ENCODE measurements around the gene MREG. TPM values are rescaled to one million over a fixed set of nuclear protein-coding genes. Genes with fewer than 3 reads are reported as not detected.

The MREG gene
- total and polyA plus RNA-seq, 2 experiments from 2014 or later: 1.3 to 1.6 TPM

DNA sequence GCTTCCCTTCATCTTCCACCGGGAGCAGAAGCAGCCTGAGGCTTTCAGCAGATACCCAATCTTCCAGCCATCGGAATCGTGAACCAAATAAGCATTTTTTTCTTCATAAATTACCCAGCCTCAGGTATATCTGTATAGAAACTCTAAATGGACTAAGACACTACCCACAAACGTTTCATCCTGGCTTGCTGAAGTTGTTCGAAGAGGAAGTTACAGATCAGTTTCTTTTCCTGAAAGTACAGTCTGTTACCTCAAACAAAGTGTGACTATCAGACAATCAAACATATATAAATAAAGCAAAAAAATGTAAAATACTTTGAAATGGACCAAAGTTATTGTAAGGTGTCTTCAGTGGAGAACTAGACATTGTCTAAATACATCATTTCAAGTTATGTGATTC, 97.9 kb downstream of the MREG start:
- no peak overlapping the region for H3K27ac ChIP-seq

DNA sequence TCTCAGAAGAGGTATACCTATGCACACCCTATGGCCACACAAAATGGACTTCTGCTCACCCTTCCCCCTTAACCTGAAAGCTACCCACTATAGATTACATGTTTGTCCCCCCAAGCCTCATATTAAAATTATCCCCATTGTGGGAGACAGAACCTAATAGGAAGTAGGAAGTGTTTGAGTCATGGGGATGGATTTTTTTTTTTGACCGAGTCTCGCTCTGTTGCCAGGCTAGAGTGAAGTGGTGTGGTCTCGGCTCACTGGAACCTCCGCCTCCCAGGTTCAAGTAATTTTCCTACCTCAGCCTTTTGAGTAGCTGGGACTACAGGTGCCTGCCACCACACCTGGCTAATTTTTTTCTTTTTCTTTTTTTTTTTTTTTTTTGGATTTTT, 98.6 kb downstream of the MREG start:
- DNase-seq (ENCODE audit: low read depth in 1 of 2, low spot score in 1 of 2): no peak
- H3K27ac ChIP-seq: no peak overlapping the region
- peaks cover 8% of the 10 kb centered on the region for H3K4me1 ChIP-seq (ENCODE audit: low read depth)
- TF ChIP-seq, protein P1, sequence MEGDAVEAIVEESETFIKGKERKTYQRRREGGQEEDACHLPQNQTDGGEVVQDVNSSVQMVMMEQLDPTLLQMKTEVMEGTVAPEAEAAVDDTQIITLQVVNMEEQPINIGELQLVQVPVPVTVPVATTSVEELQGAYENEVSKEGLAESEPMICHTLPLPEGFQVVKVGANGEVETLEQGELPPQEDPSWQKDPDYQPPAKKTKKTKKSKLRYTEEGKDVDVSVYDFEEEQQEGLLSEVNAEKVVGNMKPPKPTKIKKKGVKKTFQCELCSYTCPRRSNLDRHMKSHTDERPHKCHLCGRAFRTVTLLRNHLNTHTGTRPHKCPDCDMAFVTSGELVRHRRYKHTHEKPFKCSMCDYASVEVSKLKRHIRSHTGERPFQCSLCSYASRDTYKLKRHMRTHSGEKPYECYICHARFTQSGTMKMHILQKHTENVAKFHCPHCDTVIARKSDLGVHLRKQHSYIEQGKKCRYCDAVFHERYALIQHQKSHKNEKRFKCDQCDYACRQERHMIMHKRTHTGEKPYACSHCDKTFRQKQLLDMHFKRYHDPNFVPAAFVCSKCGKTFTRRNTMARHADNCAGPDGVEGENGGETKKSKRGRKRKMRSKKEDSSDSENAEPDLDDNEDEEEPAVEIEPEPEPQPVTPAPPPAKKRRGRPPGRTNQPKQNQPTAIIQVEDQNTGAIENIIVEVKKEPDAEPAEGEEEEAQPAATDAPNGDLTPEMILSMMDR (IDR thresholded peaks at IDR 0.05; ENCODE audit: low read depth, low read length): no peak
- no peak overlapping the region for H3K4me3 ChIP-seq
- no peaks in the 10 kb centered on the region for H3K9me3 ChIP-seq (ENCODE audit: low read depth)
- no peaks in the 10 kb centered on the region for H3K36me3 ChIP-seq
- H3K27me3 ChIP-seq: no peaks in the 10 kb centered on the region

More for the DNA sequence above, 97.9 kb downstream of the MREG start:
- DNase-seq (ENCODE audit: low read depth in 1 of 2, low spot score in 1 of 2): no peak
- H3K4me1 ChIP-seq (ENCODE audit: low read depth): peaks cover 8% of the 10 kb centered on the region
- no peaks in the 10 kb centered on the region for H3K9me3 ChIP-seq (ENCODE audit: low read depth)
- no peak overlapping the region for H3K4me3 ChIP-seq
- no peaks in the 10 kb centered on the region for H3K36me3 ChIP-seq
- no peaks in the 10 kb centered on the region for H3K27me3 ChIP-seq
- TF ChIP-seq, protein P1 (IDR thresholded peaks at IDR 0.05; ENCODE audit: low read depth, low read length): no peak

- no peak overlapping the region for H3K4me3 ChIP-seq
- H3K4me1 ChIP-seq (ENCODE audit: low read depth): peaks cover 8% of the 10 kb centered on the region
- TF ChIP-seq, protein P1 (IDR thresholded peaks at IDR 0.05; ENCODE audit: low read depth, low read length): no peak
- H3K27ac ChIP-seq: no peak overlapping the region
- DNase-seq (ENCODE audit: low read depth in 1 of 2, low spot score in 1 of 2): no peak
- H3K27me3 ChIP-seq: no peaks in the 10 kb centered on the region
- no peaks in the 10 kb centered on the region for H3K9me3 ChIP-seq (ENCODE audit: low read depth)
- H3K36me3 ChIP-seq: no peaks in the 10 kb centered on the region
These were observed 99.1 kb downstream of the MREG start for GRCh38 chr2:215914054-215914776.

GRCh38 chr2:215912299-215912842, 101.0 kb downstream of the MREG start:
- Histone ChIP-seq H3K4me1 (ENCODE audit: low read depth) (no peaks in the 10 kb centered on the region), H3K27ac (no peak overlapping the region), H3K9me3 (ENCODE audit: low read depth) (no peaks in the 10 kb centered on the region), H3K36me3 (no peaks in the 10 kb centered on the region), H3K4me3 (no peak overlapping the region), H3K27me3 (no peaks in the 10 kb centered on the region)
- DNase-seq (ENCODE audit: low read depth in 1 of 2, low spot score in 1 of 2): no peak
- TF ChIP-seq, protein P1 (IDR thresholded peaks at IDR 0.05; ENCODE audit: low read depth, low read length): peak; percentile 17

- Histone ChIP-seq H3K4me3 (no peak overlapping the region), H3K27ac (no peak overlapping the region), H3K9me3 (ENCODE audit: low read depth) (no peaks in the 10 kb centered on the region), H3K4me1 (ENCODE audit: low read depth) (no peaks in the 10 kb centered on the region), H3K36me3 (no peaks in the 10 kb centered on the region), H3K27me3 (no peaks in the 10 kb centered on the region)
- no peak for DNase-seq (ENCODE audit: low read depth in 1 of 2, low spot score in 1 of 2)
- TF ChIP-seq, protein P1 (IDR thresholded peaks at IDR 0.05; ENCODE audit: low read depth, low read length): no peak
These were observed 101.9 kb downstream of the MREG start for GRCh38 chr2:215911301-215912085.
